ENCODE data around the gene GALNT12. TPM values are rescaled to one million over a fixed set of nuclear protein-coding genes. Genes with fewer than 3 reads are reported as not detected.

Gene GALNT12
- total RNA-seq, 1 donor from 2014 or later = 0.55 TPM

DNA sequence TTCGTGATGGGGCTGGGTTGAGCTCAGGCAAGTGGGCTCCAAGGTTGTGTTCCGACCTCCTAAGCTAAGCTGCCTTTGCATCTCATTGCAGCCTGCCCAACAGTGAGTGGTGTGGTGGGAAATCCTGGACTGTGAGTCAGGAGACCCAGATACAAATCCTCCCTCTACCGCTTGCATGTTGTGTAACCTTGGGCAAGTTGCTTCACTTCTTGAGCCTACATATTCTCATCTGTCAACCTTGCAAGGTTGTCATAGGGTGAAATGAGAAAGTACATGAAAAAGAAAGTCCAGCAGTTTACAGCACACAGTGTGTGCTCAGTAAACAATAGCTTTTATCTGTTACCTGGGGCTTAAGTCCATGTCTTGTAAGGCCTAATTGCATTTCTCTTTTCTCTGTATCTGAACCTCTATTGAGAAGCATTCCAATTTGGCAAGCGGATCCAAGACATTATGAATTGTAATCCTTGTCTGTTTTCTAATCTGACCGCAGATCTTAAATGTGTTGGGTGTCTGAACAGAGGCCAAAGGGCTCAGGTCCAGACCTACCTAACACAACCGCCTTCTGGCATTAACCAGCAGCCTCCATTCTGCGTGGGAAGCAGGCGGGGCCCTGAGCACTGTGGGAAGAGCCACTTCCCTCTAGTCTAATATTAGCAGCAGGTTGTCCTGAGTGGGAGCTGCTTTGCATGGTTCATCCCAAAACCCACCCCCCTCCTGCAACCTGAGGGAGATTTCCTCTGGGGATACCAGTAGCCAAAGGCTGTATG is 1.8 kb upstream of the GALNT12 start:
- Mint-ChIP-seq H3K36me3 (ENCODE audit: low read depth) (no peaks in the 10 kb centered on the region), H3K4me1 (ENCODE audit: low read depth) (peaks cover 11% of the 10 kb centered on the region), H3K27me3 (ENCODE audit: low read depth) (peaks cover 49% of the 10 kb centered on the region), H3K9me3 (ENCODE audit: low read depth) (no peaks in the 10 kb centered on the region), H3K4me3 (ENCODE audit: unreplicated experiment) (no peak overlapping the region), H3K27ac (ENCODE audit: unreplicated experiment) (no peak overlapping the region)
- TF ChIP-seq, protein P1, sequence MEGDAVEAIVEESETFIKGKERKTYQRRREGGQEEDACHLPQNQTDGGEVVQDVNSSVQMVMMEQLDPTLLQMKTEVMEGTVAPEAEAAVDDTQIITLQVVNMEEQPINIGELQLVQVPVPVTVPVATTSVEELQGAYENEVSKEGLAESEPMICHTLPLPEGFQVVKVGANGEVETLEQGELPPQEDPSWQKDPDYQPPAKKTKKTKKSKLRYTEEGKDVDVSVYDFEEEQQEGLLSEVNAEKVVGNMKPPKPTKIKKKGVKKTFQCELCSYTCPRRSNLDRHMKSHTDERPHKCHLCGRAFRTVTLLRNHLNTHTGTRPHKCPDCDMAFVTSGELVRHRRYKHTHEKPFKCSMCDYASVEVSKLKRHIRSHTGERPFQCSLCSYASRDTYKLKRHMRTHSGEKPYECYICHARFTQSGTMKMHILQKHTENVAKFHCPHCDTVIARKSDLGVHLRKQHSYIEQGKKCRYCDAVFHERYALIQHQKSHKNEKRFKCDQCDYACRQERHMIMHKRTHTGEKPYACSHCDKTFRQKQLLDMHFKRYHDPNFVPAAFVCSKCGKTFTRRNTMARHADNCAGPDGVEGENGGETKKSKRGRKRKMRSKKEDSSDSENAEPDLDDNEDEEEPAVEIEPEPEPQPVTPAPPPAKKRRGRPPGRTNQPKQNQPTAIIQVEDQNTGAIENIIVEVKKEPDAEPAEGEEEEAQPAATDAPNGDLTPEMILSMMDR (IDR thresholded peaks at IDR 0.05) = no peak
- DNase-seq (ENCODE audit: low spot score) = no peak

DNA sequence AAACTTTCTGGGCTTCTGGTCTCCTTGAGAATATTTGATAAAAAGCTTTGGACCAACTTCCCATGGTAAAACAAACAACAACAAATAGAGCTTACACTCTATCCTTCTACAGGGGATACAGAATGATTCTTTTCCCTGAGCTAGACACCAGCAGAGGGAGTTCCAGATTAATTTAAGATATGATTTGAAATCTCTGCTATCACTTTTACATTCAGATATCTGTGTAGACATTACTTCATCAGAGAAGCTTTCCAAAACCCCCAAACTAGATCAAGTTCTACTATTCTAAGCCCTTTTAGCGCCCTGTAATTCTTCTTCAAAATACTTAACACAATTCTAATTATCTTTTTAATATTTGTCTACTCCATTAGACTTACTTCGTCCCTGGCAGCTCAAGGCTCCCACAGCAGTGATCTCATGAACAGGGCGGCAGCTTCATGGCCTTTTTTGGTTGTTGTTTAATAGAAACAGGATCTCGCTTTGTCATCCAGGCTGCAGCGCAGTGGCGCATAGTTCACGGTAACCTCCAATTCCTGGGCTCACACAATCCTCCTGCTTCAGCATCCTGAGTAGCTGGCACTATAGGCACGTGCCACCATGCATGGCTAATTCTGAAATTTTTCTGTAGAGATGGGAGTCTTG is 955 bp upstream of the GALNT12 start:
- DNase-seq (ENCODE audit: low spot score) = no peak
- no peaks in the 10 kb centered on the region for H3K36me3 Mint-ChIP-seq (ENCODE audit: low read depth)
- H3K27ac Mint-ChIP-seq (ENCODE audit: unreplicated experiment) = no peak overlapping the region
- peaks cover 11% of the 10 kb centered on the region for H3K4me1 Mint-ChIP-seq (ENCODE audit: low read depth)
- peak overlapping the region; percentile 68 for H3K4me3 Mint-ChIP-seq (ENCODE audit: unreplicated experiment)
- H3K27me3 Mint-ChIP-seq (ENCODE audit: low read depth) = peaks cover 49% of the 10 kb centered on the region
- no peaks in the 10 kb centered on the region for H3K9me3 Mint-ChIP-seq (ENCODE audit: low read depth)
- TF ChIP-seq, protein P1 (IDR thresholded peaks at IDR 0.05) = peak; percentile 74

DNA sequence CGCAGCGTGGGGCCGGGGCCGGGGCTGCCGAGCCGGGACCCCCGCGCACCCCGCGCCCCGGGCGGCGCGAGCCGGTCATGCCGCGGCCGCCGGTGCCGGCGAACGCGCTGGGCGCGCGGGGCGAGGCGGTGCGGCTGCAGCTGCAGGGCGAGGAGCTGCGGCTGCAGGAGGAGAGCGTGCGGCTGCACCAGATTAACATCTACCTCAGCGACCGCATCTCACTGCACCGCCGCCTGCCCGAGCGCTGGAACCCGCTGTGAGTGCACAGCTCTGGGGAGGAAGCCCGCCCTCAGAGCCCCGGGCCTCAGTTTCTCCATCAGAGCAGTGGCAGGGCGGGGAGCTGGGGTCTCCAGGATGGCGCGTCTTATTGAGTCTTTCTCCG is 335 bp downstream of the GALNT12 start:
- peaks cover 3% of the 10 kb centered on the region for H3K9me3 Mint-ChIP-seq (ENCODE audit: low read depth)
- DNase-seq (ENCODE audit: low spot score) = no peak
- H3K27me3 Mint-ChIP-seq (ENCODE audit: low read depth) = peaks cover 44% of the 10 kb centered on the region
- no peaks in the 10 kb centered on the region for H3K36me3 Mint-ChIP-seq (ENCODE audit: low read depth)
- TF ChIP-seq, protein P1 (IDR thresholded peaks at IDR 0.05) = no peak
- peaks cover 11% of the 10 kb centered on the region for H3K4me1 Mint-ChIP-seq (ENCODE audit: low read depth)
- H3K4me3 Mint-ChIP-seq (ENCODE audit: unreplicated experiment) = peak overlapping the region; percentile 63
- H3K27ac Mint-ChIP-seq (ENCODE audit: unreplicated experiment) = no peak overlapping the region

DNA sequence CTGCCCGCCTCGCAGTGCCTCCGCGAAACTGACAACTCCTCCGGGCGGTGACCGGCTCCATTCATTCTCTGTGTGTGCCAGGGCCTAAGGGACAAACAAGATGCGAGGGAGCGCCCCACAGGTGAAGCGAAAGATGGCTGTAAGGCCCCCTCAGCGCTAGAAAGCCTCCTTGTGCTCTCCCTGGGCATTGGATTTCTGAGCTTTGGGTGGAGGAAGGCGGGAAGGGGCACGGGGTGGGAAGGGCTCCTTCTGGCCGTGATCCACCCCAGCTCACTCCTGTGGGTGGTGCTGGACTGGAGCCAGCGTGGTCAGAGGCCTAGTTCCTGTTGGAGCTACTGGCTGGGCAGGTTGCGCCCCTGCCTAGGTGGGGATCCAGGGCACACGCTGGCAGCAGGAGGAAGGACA is 943 bp downstream of the GALNT12 start:
- peak; percentile 79 for DNase-seq (ENCODE audit: low spot score)
- TF ChIP-seq, protein P1 (IDR thresholded peaks at IDR 0.05) = no peak
- Mint-ChIP-seq H3K36me3 (ENCODE audit: low read depth) (no peaks in the 10 kb centered on the region), H3K4me3 (ENCODE audit: unreplicated experiment) (peak overlapping the region; percentile 63), H3K27me3 (ENCODE audit: low read depth) (peaks cover 41% of the 10 kb centered on the region), H3K27ac (ENCODE audit: unreplicated experiment) (no peak overlapping the region), H3K4me1 (ENCODE audit: low read depth) (peaks cover 11% of the 10 kb centered on the region), H3K9me3 (ENCODE audit: low read depth) (peaks cover 8% of the 10 kb centered on the region)

DNA sequence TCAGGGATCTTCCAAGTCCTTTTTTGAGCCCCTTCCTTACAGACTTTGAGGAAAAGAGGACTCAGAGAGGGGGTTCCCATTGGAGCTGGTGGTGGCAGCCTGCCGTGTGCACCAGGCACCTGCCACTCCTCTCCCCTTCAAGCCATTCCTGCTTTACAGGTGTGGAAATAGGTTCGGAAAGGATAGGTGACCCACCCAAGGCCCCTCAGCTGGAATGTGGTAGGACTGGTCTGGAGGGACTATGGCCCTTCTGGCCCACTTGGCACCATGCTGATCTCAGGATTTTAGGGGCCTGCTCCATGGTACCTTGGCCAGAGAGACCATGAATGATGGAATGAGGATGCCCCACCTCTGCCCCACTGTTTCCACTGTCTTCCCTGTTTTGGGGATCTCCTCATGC is 1.4 kb downstream of the GALNT12 start:
- peaks cover 8% of the 10 kb centered on the region for H3K9me3 Mint-ChIP-seq (ENCODE audit: low read depth)
- DNase-seq (ENCODE audit: low spot score) = no peak
- peaks cover 38% of the 10 kb centered on the region for H3K27me3 Mint-ChIP-seq (ENCODE audit: low read depth)
- H3K36me3 Mint-ChIP-seq (ENCODE audit: low read depth) = no peaks in the 10 kb centered on the region
- H3K27ac Mint-ChIP-seq (ENCODE audit: unreplicated experiment) = no peak overlapping the region
- peaks cover 11% of the 10 kb centered on the region for H3K4me1 Mint-ChIP-seq (ENCODE audit: low read depth)
- H3K4me3 Mint-ChIP-seq (ENCODE audit: unreplicated experiment) = peak overlapping the region; percentile 16
- TF ChIP-seq, protein P1 (IDR thresholded peaks at IDR 0.05) = no peak

Data from chondrocyte (in vitro differentiated cells).